Skeletal muscle cell (primary cell): ENCODE data around the gene AKR1D1.
"Not testable (repeated sequence)": the region's sequence is repeated elsewhere in the genome, so short reads cannot be mapped to it uniquely, and the experiment has no call there.

ENCODE experiments used
- DNase-seq: peaks from one replicate; pipeline ENCODE4 v3.0.0-alpha.2; 2010; ENCODE audit warnings: low read depth
- H3K4me3 ChIP-seq: 2 replicates; pipeline ENCODE4 v1.5.1; 2011; ENCODE audit warnings: low read depth, mild to moderate bottlenecking, control low read depth, low read length, moderate library complexity

AKR1D1 gene

GRCh38 chr7:138067774-138068173, 8.5 kb upstream of the AKR1D1 start:
- H3K4me3 ChIP-seq = no peak overlapping the region
- no peak for DNase-seq

GRCh38 chr7:138070908-138071307, 5.4 kb upstream of the AKR1D1 start:
- no peak for DNase-seq
- H3K4me3 ChIP-seq = no peak overlapping the region

GRCh38 chr7:138072726-138073125, 3.5 kb upstream of the AKR1D1 start:
- no peak overlapping the region for H3K4me3 ChIP-seq
- no peak for DNase-seq

- H3K4me3 ChIP-seq = no peak overlapping the region
Measured at GRCh38 chr7:138074121-138074520, 2.1 kb upstream of the AKR1D1 start.

GRCh38 chr7:138074540-138074939, 1.7 kb upstream of the AKR1D1 start:
- H3K4me3 ChIP-seq = no peak overlapping the region
- no peak for DNase-seq

More at GRCh38 chr7:138074121-138074520, 2.1 kb upstream of the AKR1D1 start:
- no peak for DNase-seq

GRCh38 chr7:138075350-138075749, 909 bp upstream of the AKR1D1 start:
- H3K4me3 ChIP-seq = no peak overlapping the region
- DNase-seq = no peak

GRCh38 chr7:138075786-138076185, 473 bp upstream of the AKR1D1 start:
- not testable (repeated sequence) for H3K4me3 ChIP-seq, DNase-seq

GRCh38 chr7:138077809-138078208, 1.6 kb downstream of the AKR1D1 start:
- no peak for DNase-seq
- no peak overlapping the region for H3K4me3 ChIP-seq

- DNase-seq = no peak
- no peak overlapping the region for H3K4me3 ChIP-seq
Measured at GRCh38 chr7:138079137-138079536, 2.9 kb downstream of the AKR1D1 start.

- DNase-seq = no peak
- no peak overlapping the region for H3K4me3 ChIP-seq
Measured at GRCh38 chr7:138081868-138082267, 5.6 kb downstream of the AKR1D1 start.

- DNase-seq = no peak
- H3K4me3 ChIP-seq = no peak overlapping the region
Measured at GRCh38 chr7:138083859-138084258, 7.6 kb downstream of the AKR1D1 start.

GRCh38 chr7:138086563-138087270, 10.5 kb downstream of the AKR1D1 start:
- DNase-seq = no peak
- no peak overlapping the region for H3K4me3 ChIP-seq

- peak; percentile 6 for DNase-seq
- H3K4me3 ChIP-seq = no peak overlapping the region
Measured at GRCh38 chr7:138089080-138089901, 13.0 kb downstream of the AKR1D1 start.

- DNase-seq = no peak
- H3K4me3 ChIP-seq = no peak overlapping the region
Measured at GRCh38 chr7:138091032-138091431, 14.8 kb downstream of the AKR1D1 start.

- DNase-seq, H3K4me3 ChIP-seq: not testable (repeated sequence)
Measured at GRCh38 chr7:138091840-138092239, 15.6 kb downstream of the AKR1D1 start.

- no peak overlapping the region for H3K4me3 ChIP-seq
- DNase-seq = no peak
Measured at GRCh38 chr7:138092486-138093028, 16.3 kb downstream of the AKR1D1 start.

GRCh38 chr7:138095972-138096935, 20.0 kb downstream of the AKR1D1 start:
- no peak for DNase-seq
- H3K4me3 ChIP-seq = no peak overlapping the region

GRCh38 chr7:138097064-138097741, 20.9 kb downstream of the AKR1D1 start:
- DNase-seq = no peak
- no peak overlapping the region for H3K4me3 ChIP-seq

- no peak for DNase-seq
- no peak overlapping the region for H3K4me3 ChIP-seq
Measured at GRCh38 chr7:138099813-138100212, 23.6 kb downstream of the AKR1D1 start.
